Vagina (tissue), 2 donors: ENCODE measurements around the gene MAP3K9.

Source experiments
- POLR2A ChIP-seq, 2 donors: fragments of 450-650 bp; IDR thresholded peaks; one replicate each; pipeline ENCODE4 v1.6.1; 2017; ENCODE audit warnings: antibody characterized with exemption in 2 of 2, mild to moderate bottlenecking in 2 of 2, moderate library complexity in 2 of 2
- POLR2AphosphoS5 ChIP-seq, 2 donors: sonication (generic); formaldehyde crosslinking; IDR thresholded peaks; one replicate each; pipeline ENCODE4 v1.9.0; 2017; ENCODE audit warnings: antibody characterized with exemption in 2 of 2, mild to moderate bottlenecking in 2 of 2, low read depth in 1 of 2; ENCODE audit not compliant: insufficient read depth in 1 of 2
- TF ChIP-seq, protein P1 (sequence below), 3 experiments: fragments of 450-650 bp in 2 of 3; fragments of 200-600 bp in 1 of 3; sonication (generic) in 1 of 3; IDR thresholded peaks; one replicate each; pipeline ENCODE4 v1.5.1; 2017 to 2019; ENCODE audit warnings: antibody characterized with exemption in 3 of 3, mild to moderate bottlenecking in 2 of 3, moderate library complexity in 2 of 3

DNA sequence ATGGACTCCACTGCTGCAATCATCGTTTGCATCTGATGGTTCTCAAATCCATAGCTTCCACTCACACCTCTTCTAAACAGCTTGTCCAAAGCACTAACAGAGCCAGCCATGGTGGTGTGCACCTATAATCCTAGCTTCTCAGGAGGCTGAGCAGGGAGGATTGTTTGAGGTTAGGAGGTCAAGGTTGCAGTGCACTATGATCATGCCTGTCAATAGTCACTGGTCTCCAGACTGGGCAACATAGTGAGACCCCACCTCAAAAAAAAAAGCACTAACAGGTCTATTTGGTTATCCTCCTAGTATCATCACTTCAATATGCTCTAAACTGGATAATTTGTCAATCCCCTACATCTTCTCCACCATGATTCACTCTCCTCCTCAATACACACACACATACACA is 104.4 kb downstream of the MAP3K9 start:
- no peak for TF ChIP-seq POLR2A (IDR thresholded peaks at IDR 0.05)
- TF ChIP-seq, protein P1, sequence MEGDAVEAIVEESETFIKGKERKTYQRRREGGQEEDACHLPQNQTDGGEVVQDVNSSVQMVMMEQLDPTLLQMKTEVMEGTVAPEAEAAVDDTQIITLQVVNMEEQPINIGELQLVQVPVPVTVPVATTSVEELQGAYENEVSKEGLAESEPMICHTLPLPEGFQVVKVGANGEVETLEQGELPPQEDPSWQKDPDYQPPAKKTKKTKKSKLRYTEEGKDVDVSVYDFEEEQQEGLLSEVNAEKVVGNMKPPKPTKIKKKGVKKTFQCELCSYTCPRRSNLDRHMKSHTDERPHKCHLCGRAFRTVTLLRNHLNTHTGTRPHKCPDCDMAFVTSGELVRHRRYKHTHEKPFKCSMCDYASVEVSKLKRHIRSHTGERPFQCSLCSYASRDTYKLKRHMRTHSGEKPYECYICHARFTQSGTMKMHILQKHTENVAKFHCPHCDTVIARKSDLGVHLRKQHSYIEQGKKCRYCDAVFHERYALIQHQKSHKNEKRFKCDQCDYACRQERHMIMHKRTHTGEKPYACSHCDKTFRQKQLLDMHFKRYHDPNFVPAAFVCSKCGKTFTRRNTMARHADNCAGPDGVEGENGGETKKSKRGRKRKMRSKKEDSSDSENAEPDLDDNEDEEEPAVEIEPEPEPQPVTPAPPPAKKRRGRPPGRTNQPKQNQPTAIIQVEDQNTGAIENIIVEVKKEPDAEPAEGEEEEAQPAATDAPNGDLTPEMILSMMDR (IDR thresholded peaks at IDR 0.05): no peak
- TF ChIP-seq POLR2AphosphoS5 (IDR thresholded peaks at IDR 0.05; ENCODE audit: insufficient read depth in 1 of 2, low read depth in 1 of 2): no peak
